GM21619 (cell line): ENCODE measurements around the gene HBS1L.

Experiments used
- ATAC-seq: cut with Tn5 transposase; IDR thresholded peaks from one replicate; pipeline ENCODE4 v1.9.1; 2021; ENCODE audit not compliant: unreplicated experiment

HBS1L gene

DNA sequence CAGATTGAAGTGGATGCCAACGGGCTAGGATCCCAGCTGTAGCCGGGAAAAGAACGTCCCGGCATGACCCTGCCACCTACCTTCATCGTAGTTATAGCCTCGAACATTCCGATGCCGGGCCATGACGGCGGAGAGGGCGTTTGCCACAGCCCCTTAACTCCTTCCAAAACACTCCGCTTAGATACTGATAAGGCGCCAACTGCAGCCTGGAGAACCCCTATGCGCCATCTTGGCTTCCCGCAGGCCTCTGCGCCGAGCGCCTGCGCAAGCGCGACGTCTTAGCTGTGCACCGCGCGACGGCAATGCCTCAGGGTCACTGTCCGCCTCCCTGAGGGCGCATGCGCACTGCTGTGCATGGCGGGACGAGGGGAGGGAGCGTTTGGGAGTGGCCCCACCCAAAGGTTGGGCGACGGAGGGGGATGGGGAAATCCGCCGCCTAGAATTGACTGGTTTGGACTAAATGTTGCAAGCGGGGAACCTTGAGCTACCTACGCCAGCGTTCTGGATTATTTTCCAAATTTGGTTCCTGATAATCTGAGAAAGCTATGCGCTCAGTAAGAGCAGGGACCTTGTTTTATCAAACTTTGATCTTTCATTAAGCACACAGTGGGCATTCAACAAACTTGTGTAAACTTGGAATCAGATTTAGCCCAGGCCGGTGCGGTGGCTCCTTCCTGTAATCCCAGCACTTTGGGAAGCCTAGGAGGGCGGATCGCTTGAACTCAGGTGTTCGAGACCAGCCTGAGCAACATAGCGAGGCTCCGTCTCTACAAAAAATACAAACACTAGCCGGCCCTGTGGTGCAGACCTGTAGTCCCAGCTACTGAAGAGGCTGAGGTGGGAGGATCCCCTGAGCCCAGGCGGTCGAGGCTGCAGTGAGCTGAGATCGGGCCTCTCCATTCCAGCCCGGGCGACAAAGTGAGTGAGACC is at the start of gene HBS1L:
Gene HBS1L, minus strand, starts transcription at position 254 of the 930 bp plus-strand sequence. Its CDS starts 131 bp downstream, at position 123.
- ATAC-seq: peak; percentile 97

DNA sequence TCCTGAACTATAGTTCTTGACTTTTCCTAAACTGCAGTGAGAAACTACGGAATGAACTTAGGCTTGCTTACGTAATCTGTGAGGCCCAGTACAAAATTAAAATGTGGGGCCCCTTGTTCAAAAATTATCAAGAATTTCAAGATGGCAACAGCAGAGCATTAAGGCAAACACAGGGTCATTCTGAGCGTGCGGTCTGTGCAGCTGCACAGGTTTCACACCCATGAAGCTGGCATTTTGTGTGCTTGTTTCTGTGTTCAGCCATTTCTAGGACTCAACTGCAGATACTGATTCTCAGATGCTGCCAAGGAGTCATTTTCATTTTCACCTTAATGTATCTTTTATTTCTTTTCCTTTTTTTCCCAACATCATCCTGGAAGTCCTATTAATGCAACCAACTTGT is 49.6 kb upstream of the HBS1L start:
- no peak for ATAC-seq

DNA sequence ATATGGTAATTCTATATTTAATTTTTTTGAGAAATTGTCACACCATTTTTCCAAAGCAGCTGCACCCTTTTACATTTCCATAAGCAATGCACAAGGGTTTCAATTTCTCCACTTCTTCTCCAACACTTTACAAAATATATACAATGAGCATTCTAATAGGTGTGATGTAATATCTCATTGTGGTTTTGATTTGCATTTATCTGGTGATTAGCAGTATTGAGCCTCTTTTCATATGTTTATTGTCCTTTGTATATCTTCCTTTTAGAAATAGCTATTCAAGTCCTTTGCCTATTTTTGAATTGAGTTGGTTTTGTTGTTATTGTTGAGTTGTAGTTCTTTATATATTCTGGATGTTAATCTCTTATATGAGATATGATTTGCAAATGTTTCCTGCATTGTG is 47.6 kb upstream of the HBS1L start:
- no peak for ATAC-seq

DNA sequence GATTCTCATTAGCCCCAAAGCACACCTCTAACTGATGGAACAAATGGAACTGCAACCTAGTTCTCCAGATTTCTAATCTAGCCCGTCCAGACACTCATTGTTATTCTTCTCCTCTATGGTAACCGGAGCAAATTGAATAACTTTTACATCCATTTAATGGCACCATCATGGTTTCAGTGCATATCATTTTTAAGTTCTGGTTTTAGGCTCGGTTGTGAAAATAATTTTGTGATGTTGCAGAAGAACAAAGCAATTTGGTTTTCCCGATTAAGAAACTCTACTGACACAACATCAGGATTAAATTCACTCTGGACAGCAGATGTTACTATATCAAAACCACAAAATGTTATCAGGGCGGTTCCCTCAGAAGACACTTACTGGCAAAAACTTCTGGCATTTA is 42.5 kb upstream of the HBS1L start:
- no peak for ATAC-seq

DNA sequence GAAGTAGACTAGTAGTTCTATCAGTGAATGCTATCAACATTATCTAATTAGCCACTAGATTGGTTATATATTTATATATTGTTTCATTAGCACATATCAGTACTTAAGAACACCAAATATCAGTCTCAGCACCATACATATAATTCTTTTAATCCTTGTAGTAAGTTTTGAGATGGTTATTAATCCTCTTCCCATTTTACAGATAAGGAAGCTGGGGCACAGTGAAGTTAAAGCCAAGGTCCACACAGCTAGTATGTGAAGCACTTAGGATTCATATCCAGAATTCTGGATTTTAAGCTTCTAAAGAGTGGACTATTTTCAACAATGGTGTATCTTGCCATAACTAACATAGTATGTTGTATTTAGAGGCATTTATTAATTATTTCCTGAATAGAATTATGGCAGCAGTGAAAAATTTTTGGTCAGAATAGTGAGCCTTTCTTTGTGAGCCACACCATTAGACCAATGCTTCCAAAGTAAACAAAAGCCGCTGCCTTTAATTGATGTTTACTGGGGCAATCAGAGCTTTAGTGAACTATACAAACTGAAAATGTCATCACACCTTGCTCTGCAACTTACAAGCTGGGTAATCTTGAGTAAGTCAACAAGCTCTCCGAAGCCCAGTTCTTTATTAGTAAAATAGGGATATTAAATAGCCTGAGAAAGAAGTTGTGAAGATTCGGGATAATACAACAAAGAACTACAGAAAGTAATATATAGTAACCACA is 41.9 kb upstream of the HBS1L start:
- no peak for ATAC-seq

DNA sequence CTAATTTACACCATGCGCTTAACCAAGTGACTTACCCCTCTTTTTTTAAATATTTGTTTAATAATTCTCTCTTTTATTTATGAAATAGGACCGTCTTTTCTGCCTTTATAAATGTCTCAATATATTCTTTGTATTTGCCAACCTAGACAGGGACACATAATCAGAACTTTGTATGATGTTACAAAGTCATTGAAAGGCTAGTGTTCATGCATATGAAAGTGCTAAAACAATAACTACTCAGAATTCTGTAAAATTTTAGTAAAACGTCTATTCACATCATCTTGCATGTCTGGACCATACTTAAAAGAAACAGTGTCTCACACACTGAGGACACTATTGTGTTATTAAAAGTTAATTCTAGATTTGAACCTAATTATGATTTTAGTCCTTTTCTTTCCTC is 41.1 kb upstream of the HBS1L start:
- no peak for ATAC-seq

DNA sequence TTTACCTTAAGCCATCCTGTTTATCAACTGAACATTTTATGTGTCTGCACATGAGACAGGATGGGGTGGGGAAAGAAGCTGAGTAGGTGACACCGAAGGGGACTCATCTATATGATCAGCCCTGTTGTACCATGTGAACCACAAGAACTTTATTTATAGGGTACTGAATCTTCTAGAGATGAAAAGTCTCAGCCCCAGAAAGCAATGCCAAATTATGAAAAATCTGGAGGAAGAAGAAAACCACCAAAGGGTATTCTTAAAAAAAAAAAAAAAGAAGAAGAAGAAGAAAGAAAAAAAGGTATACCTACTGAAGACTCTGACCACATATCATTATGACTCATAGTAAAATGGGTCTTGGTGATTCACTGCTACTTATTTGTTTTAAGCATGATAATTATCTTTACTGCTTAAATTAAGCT is 39.8 kb upstream of the HBS1L start:
- peak; percentile 60 for ATAC-seq

DNA sequence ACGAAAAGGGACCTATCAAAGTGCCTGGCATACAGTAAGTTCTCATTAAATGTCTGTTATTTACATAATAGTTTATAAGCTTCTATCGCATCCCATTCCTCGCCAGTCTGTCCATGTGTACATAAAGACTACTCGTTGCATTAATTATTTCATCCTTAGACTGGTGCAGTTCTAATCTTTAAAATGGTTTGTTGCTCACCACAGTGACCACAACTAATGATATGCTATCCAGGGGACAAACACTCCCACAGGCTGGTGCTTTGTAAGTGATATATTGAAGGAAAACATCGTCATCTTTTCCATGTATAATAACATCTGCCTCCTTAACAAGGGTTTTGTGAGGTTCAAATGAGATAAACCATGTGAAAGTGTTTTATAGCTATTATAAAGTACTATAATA is 39.0 kb upstream of the HBS1L start:
- ATAC-seq: no peak

DNA sequence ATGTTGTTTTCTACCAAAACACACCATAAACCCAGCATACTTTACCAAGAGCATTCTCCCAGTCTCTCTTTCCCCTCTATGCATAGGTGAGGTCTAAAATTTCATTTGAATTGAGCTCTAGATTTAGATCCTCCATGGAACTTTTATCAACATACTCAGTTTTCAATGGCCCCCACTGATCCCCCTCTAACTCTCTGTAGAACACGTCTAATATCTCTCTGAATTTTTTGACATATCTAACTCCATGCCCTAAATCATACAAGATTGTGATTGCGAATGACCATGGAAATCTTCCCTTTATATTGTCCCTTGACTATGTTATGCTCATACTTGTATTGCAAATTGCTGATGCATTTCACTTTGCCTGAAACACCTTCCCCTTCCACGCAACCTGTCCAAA is 38.1 kb upstream of the HBS1L start:
- ATAC-seq: no peak

DNA sequence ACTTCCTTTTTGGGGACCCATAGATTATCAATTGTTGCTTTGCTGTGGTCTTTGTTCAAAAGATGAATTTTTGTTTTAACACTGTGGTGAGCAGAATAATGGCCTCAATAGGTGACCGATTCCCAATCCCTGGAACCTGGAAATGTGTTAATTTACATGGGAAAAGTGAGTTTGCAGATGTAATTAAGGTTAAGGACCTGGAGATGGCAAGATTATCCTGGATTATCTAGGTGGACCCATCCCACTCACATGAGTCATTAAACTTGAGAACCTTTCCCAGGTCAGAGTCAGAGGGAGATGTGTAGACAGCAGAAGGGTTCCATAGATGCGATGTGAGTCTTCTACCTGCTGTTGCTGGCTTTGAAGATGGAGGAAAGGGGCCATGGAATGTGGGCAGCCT is 36.2 kb upstream of the HBS1L start:
- no peak for ATAC-seq

DNA sequence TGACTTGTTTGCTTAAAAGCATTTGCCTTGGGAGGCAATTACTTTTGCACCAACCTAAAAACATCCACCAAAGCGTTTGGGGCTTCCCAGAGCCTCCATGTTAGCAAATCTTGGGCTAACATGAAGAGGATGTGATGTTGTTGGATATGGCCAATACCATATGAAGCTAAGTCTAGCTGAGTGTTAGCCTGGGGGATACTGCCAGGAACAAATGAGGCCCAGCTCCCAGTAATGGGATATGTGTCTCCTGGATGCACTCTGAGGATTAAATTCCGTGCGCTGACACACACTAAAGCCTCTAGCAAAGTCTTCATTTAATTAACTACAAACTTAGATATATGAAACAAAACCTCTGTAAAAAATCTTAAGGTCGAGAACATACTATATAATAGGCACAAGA is 35.3 kb upstream of the HBS1L start:
- no peak for ATAC-seq

DNA sequence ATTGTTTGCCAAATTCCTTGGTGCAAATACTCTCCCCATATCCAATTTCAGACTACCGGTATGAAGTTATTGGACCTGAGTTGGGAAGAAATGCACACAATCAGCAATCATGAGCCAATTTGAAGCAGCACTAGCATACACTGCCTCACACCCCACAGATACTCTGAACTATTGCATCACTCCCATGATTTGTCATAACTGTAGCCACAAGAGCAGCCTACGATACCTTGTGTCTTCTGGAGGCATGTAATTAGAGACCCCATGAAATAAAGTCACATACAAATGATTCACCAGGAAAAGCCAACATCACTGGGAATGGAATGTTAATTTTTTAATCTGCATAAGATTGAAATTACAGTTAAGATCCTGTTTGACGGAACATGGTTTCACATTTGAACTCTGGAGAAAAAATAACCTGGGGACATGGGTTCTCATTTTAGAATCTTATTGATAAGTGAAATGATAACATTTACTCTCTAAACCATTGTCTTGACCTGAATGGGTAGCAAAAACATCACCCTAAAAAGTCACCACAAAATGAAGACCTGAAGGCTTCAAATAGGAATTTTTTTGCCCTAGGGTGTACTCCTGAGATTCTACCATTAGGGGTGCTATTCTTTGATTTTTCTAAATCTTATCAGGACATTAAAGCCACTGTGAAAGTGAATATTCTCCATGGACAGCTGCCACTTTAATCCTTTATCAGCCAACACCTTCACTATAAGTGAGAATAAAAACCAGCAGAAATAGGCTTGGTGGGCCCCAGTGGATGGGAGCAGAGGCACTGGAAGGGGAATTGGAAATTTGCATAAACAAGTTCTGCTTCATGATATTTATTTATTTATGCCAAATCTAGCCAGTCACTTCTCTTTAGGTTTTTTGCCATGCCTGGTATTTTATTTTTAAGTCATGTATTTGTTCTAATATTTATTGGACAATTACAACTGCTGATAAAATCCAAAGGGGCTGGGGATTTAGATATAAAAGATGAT is 34.5 kb upstream of the HBS1L start:
- ATAC-seq: peak; percentile 76

DNA sequence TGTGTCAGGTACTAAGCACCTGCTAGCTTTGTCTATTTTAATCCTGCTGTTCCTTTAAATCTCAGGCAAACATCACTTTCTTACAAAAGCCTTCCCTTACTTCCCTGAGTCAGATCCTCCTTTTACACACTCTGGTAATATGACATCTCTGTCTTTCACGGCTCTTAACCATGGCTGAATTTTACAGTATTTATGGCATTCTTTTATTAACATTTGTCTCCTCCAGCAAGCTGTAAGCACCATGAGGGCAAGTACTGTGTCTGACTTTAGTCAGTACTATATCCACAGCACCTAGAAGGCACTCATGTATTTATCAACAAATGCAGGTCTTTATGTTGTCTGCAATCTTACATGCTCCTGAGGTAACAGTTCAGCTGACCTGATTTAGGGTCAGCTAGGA is 33.7 kb upstream of the HBS1L start:
- ATAC-seq: no peak

DNA sequence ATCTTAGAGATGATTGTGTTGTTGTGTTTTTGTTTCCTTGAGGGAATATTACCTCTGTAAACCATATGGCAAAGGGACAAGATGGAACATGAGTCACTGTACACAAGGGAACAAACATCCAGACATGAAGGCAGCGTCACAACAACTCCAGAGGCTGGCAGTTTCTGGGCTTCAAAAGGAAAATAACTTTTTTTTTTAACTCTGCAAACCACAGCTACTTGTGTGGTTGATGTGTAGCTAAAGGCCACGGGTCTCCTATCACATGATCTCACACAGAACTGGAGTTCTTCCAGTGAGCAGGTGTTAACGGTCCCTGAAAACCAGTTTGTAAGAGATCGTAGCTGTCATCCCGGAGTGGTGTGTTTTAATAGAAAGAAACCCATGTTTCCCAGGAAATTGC is 33.2 kb upstream of the HBS1L start:
- no peak for ATAC-seq

DNA sequence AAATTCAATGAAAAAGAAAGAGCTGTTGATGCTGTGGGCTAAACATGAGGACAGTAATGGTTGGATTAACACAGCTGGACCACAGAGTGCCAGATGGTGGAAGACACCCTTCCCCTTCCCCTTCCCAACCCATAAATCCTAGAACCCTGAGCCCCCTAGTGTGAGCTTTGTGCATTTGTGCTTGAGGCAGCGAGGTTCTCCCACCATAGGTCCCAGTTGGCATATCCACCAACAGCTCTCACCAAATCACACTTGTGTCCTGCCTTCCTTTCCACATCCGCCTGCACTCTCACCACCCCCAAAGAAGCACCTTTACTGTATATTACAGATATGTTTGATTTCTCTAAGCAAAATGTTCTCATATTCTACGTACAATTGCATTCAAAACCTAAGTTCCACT is 32.8 kb upstream of the HBS1L start:
- no peak for ATAC-seq

DNA sequence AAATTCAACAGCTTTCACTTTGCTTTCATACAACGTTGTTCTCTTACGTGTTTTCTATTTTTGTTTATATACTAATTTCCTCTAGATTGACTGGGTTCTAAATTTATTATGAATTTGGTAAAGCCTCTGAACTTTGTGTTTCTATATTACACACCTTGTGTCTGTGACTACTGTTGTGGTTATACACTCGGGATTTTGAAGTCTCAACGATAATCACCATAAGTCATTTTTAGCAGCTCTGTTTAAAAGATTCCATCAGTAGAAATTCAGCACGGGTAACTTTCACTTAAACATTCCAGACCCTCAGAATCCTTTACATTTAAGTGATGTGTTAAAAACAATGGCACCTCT is 31.8 kb upstream of the HBS1L start:
- ATAC-seq: no peak

DNA sequence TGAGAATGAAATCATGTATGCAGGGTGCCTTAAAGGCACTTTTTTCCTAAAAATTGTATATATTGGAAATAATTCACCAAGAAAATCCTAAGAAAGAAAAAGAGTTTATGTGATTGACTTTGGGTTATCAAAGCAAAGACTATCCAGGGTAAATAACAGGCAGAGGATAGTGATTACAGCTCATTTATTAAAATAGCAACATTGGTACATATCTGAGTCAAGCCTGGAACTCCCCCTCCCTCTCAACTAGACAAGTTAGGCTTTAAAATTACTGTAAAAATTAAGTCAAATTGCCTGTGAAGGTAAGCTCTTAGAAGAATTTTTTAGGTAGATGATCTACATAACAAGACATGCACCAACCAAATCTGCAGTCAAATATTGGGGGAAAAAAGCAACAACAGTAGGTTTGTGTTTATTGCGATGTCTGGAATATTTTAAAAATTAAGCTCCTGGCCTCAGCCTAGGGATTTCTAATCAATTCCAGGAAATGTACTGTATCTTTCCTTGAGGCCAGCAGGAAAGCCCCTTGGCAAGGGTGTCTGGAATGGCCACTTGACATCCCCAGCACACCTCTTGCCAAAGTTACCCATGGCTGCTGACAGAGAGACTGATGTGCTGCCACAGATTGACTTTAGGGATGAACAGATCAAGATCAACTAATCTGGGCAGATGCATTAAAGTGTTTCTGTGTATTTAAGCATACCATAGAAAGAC is 31.2 kb upstream of the HBS1L start:
- no peak for ATAC-seq

DNA sequence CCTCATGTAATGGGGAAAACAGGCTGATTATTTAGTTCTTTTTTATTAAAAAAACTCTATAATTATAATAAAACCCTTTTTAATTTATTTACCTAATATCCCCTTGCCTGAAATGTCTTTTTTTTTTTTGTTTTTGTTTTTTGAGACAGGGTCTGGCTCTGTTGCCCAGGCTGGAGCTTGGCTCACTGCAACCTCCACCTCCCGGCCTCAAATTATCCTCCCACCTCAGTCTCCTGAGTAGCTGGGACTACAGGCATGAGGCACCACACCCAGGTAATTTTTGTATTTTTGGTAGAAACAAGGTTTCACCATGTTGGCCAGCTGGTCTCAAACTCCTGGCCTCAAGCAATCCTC is 30.3 kb upstream of the HBS1L start:
- ATAC-seq: no peak

DNA sequence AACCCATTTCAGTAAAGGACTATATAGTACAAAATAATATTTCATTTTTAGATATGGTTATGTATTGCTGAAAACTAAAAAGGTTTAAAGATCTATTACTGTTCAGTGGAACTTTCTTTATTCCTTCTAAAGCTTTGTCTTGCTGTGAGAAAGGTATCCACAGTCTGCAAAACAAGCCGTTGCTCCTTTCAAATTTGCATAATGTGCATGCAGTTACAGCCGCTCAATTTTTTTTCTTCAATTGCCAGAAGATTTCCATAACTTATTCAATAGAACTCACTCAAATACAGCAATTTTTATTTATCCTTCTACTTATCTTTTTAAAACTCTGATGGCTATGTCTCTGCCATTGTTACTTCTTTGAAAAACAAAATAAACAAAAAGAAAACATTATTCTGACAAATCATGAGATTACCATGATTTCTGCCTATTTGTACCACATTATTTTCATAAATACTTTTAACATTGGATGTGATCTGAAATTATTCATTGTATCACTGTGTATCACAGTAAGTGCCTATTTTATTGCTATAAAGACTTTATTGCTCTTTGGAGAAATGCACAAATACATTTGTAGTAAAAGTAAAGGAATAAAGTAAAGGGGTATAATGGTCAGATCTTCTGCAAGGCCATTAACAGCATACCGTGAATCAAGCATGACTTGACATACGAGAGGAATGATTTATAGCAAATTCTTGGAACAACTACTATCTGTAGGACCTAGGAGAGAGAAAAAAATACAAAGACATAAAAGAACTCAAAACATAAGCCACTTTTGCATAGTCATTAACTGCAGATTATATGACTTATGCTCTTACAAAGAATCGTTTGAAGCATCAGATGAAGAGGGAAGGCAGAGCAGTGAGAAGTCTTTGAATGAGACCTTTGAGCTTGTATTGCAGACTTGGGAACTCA is 29.6 kb upstream of the HBS1L start:
- ATAC-seq: no peak

DNA sequence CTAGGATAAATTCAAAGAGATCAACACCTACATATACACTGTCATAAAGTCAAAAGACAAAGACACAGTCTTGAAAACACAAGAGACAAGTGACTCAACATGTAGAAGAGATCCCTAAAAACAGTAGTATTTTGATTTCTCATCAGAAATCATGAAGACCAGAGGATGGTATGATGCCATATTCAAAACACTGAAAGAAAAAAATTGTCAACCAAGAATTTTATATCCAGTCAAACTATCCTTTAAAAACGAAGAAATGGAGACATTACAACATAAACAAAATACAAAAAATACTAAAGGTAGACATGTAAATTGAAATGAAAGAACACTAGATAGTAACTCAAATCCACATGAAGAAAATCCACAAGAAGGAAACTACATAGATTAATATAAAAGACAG is 27.3 kb upstream of the HBS1L start:
- ATAC-seq: no peak
